ENCODE measurements around the gene GRIA1. TPM values are rescaled to one million over a fixed set of nuclear protein-coding genes. Genes with fewer than 3 reads are reported as not detected.

GRIA1 gene
- total and polyA plus RNA-seq, 8 donors: 2.9 to 20.2 (median 11.2) TPM

GRCh38 chr5:153480401-153480800 lies 10.1 kb upstream of the GRIA1 start:
- intact Hi-C loops (cut with DNase I): no loop called here
- Histone ChIP-seq H3K36me3 (no peaks in the 10 kb centered on the region), H3K4me1 (no peaks in the 10 kb centered on the region), H3K27me3 (no peaks in the 10 kb centered on the region), H3K27ac (no peak overlapping the region), H3K9me3 (no peaks in the 10 kb centered on the region), H3K4me3 (no peak overlapping the region)
- DNase-seq (no peak), ATAC-seq (no peak)
- TF ChIP-seq, protein P1, sequence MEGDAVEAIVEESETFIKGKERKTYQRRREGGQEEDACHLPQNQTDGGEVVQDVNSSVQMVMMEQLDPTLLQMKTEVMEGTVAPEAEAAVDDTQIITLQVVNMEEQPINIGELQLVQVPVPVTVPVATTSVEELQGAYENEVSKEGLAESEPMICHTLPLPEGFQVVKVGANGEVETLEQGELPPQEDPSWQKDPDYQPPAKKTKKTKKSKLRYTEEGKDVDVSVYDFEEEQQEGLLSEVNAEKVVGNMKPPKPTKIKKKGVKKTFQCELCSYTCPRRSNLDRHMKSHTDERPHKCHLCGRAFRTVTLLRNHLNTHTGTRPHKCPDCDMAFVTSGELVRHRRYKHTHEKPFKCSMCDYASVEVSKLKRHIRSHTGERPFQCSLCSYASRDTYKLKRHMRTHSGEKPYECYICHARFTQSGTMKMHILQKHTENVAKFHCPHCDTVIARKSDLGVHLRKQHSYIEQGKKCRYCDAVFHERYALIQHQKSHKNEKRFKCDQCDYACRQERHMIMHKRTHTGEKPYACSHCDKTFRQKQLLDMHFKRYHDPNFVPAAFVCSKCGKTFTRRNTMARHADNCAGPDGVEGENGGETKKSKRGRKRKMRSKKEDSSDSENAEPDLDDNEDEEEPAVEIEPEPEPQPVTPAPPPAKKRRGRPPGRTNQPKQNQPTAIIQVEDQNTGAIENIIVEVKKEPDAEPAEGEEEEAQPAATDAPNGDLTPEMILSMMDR (IDR thresholded peaks at IDR 0.05): no peak

GRCh38 chr5:153483482-153483881 lies 7.0 kb upstream of the GRIA1 start:
- intact Hi-C loops (cut with DNase I): no loop called here
- H3K36me3 ChIP-seq: no peaks in the 10 kb centered on the region
- H3K9me3 ChIP-seq: no peaks in the 10 kb centered on the region
- H3K4me1 ChIP-seq: no peaks in the 10 kb centered on the region
- H3K27ac ChIP-seq: no peak overlapping the region
- no peak for ATAC-seq
- TF ChIP-seq, protein P1 (IDR thresholded peaks at IDR 0.05): no peak
- DNase-seq: no peak
- no peaks in the 10 kb centered on the region for H3K27me3 ChIP-seq
- H3K4me3 ChIP-seq: no peak overlapping the region

- DNase-seq (no peak), ATAC-seq (no peak)
- Histone ChIP-seq H3K9me3 (no peaks in the 10 kb centered on the region), H3K27me3 (peaks cover 0 to 15% of the 10 kb centered on the region in 2 donors), H3K4me3 (no peak overlapping the region), H3K4me1 (no peaks in the 10 kb centered on the region), H3K36me3 (no peaks in the 10 kb centered on the region), H3K27ac (no peak overlapping the region)
- intact Hi-C loops (cut with DNase I): no loop called here
- TF ChIP-seq, protein P1 (IDR thresholded peaks at IDR 0.05): no peak
These were observed 4.8 kb upstream of the GRIA1 start for GRCh38 chr5:153485641-153486040.

- ATAC-seq: no peak
- TF ChIP-seq, protein P1 (IDR thresholded peaks at IDR 0.05): no peak
These were observed 3.7 kb upstream of the GRIA1 start for GRCh38 chr5:153486771-153487170.

GRCh38 chr5:153489611-153490010 lies 859 bp upstream of the GRIA1 start:
- ATAC-seq (no peak), DNase-seq (no peak)
- Histone ChIP-seq H3K36me3 (no peaks in the 10 kb centered on the region), H3K27ac (no peak overlapping the region), H3K4me3 (no peak overlapping the region), H3K27me3 (peaks cover 0 to 31% of the 10 kb centered on the region in 2 donors), H3K9me3 (no peaks in the 10 kb centered on the region), H3K4me1 (no peaks in the 10 kb centered on the region)
- intact Hi-C loops (cut with DNase I): no loop called here
- TF ChIP-seq, protein P1 (IDR thresholded peaks at IDR 0.05): no peak

More at GRCh38 chr5:153486771-153487170, 3.7 kb upstream of the GRIA1 start:
- no peaks in the 10 kb centered on the region for H3K9me3 ChIP-seq
- H3K27ac ChIP-seq: no peak overlapping the region
- no peaks in the 10 kb centered on the region for H3K4me1 ChIP-seq
- intact Hi-C loops (cut with DNase I): no loop called here
- H3K27me3 ChIP-seq: peaks cover 0 to 27% of the 10 kb centered on the region in 2 donors
- H3K36me3 ChIP-seq: no peaks in the 10 kb centered on the region
- no peak for DNase-seq
- no peak overlapping the region for H3K4me3 ChIP-seq
